ENCODE results near the gene PAGE2B.

PAGE2B gene

DNA sequence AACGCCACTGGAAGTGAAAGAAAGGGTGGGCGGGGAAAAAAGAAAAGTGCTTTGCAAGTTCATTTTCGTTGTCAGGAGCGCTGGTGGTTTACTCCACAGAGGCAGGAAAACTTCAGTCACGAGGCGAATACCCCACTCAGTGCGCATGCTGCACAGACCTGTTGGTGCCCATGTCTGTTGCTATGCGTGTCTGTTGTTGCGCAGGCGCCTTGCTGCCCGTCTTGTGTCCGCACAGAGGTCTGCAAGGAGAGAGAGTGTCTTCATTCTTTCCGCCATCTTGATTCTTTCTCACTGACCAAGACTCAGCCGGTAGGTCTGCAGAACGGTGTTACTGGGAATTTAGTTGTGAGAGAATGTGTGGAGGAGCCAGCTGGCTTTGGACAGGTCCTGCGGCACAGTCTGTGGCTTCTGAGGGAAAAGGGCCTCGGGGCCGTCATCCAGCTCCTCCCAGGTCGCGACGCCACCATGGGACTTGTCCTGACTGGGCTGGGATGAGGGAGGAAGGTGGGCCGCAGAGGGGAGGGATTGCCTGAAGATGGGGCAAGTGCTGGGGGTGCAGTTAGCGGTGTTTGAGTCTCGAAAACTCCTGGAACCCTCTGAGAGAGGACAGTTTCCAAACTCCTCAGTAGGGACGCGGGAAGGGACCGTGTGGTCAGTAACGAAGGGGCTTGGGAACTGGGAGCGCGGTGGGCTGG is 14.1 kb downstream of the PAGE2B start, which contains the start of gene PAGE2:
Gene PAGE2 (plus strand): TSS at position 224 of the 695 bp plus-strand sequence. CDS start 1,003 bp downstream, outside the sequence.
- TF ChIP-seq, protein P1, sequence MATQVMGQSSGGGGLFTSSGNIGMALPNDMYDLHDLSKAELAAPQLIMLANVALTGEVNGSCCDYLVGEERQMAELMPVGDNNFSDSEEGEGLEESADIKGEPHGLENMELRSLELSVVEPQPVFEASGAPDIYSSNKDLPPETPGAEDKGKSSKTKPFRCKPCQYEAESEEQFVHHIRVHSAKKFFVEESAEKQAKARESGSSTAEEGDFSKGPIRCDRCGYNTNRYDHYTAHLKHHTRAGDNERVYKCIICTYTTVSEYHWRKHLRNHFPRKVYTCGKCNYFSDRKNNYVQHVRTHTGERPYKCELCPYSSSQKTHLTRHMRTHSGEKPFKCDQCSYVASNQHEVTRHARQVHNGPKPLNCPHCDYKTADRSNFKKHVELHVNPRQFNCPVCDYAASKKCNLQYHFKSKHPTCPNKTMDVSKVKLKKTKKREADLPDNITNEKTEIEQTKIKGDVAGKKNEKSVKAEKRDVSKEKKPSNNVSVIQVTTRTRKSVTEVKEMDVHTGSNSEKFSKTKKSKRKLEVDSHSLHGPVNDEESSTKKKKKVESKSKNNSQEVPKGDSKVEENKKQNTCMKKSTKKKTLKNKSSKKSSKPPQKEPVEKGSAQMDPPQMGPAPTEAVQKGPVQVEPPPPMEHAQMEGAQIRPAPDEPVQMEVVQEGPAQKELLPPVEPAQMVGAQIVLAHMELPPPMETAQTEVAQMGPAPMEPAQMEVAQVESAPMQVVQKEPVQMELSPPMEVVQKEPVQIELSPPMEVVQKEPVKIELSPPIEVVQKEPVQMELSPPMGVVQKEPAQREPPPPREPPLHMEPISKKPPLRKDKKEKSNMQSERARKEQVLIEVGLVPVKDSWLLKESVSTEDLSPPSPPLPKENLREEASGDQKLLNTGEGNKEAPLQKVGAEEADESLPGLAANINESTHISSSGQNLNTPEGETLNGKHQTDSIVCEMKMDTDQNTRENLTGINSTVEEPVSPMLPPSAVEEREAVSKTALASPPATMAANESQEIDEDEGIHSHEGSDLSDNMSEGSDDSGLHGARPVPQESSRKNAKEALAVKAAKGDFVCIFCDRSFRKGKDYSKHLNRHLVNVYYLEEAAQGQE (IDR thresholded peaks at IDR 0.05; ENCODE audit: low read depth): no peak
- TF ChIP-seq YY1 (IDR thresholded peaks at IDR 0.05; ENCODE audit: low read depth): no peak
- TF ChIP-seq, protein P2, sequence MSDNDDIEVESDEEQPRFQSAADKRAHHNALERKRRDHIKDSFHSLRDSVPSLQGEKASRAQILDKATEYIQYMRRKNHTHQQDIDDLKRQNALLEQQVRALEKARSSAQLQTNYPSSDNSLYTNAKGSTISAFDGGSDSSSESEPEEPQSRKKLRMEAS (IDR thresholded peaks at IDR 0.05): no peak
- TF ChIP-seq USF1 (IDR thresholded peaks at IDR 0.05): no peak
- TF ChIP-seq TAF1 (IDR thresholded peaks at IDR 0.05; ENCODE audit: low read depth): no peak
- no peak for TF ChIP-seq EGR1 (IDR thresholded peaks at IDR 0.05)
- no peak for TF ChIP-seq NFIC (IDR thresholded peaks at IDR 0.05)
- TF ChIP-seq TEAD4 (IDR thresholded peaks at IDR 0.05): no peak
- TF ChIP-seq CREB1 (IDR thresholded peaks at IDR 0.05; ENCODE audit: low read depth): no peak
- TF ChIP-seq FOXM1 (IDR thresholded peaks at IDR 0.05; ENCODE audit: borderline replicate concordance, low read depth): no peak

DNA sequence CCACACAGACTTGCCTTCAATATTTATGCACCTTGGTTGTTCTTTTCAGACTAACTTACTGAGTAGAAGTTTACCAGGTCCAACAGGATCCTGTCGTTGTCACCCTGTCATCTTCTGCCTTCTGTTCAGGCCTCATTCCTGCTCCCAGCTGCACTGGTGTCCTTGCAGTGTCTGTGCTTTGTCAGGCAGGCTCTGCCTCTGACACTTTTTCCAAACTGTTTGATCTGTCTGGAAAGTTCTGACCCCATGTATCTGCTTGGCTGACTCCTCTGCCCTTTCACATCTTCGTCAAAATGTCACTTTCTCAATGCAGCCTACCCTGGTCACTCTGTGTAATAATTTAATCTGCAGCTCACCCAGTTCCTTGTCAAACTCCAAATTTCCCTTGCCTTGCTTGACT is 23.9 kb downstream of the PAGE2B start:
- no peak for TF ChIP-seq EP300 (IDR thresholded peaks at IDR 0.05; ENCODE audit: borderline replicate concordance)
- TF ChIP-seq EGR1 (IDR thresholded peaks at IDR 0.05): no peak
- TF ChIP-seq ZBTB7A (IDR thresholded peaks at IDR 0.05; ENCODE audit: low read depth): no peak
- no peak for TF ChIP-seq TEAD4 (IDR thresholded peaks at IDR 0.05)
- TF ChIP-seq NFIC (IDR thresholded peaks at IDR 0.05): no peak
- no peak for TF ChIP-seq USF1 (IDR thresholded peaks at IDR 0.05)
- TF ChIP-seq RAD21 (IDR thresholded peaks at IDR 0.05; ENCODE audit: low read depth): no peak
- no peak for TF ChIP-seq YY1 (IDR thresholded peaks at IDR 0.05; ENCODE audit: low read depth)
- no peak for TF ChIP-seq CREB1 (IDR thresholded peaks at IDR 0.05; ENCODE audit: low read depth)
- TF ChIP-seq, protein P2 (IDR thresholded peaks at IDR 0.05): no peak

GRCh38 chrX:55099162-55099561 is 24.3 kb downstream of the PAGE2B start:
- TF ChIP-seq ZBTB7A (IDR thresholded peaks at IDR 0.05; ENCODE audit: low read depth) (no peak), TCF12 (IDR thresholded peaks at IDR 0.05; ENCODE audit: low read depth) (no peak), FOXM1 (IDR thresholded peaks at IDR 0.05; ENCODE audit: borderline replicate concordance, low read depth) (no peak), EGR1 (IDR thresholded peaks at IDR 0.05) (no peak), NFIC (IDR thresholded peaks at IDR 0.05) (no peak), YY1 (IDR thresholded peaks at IDR 0.05; ENCODE audit: low read depth) (no peak), TAF1 (IDR thresholded peaks at IDR 0.05; ENCODE audit: low read depth) (no peak), USF1 (IDR thresholded peaks at IDR 0.05) (no peak), CEBPB (IDR thresholded peaks at IDR 0.05) (no peak), EP300 (IDR thresholded peaks at IDR 0.05; ENCODE audit: borderline replicate concordance) (no peak), CREB1 (IDR thresholded peaks at IDR 0.05; ENCODE audit: low read depth) (no peak), RAD21 (IDR thresholded peaks at IDR 0.05; ENCODE audit: low read depth) (no peak), TEAD4 (IDR thresholded peaks at IDR 0.05) (no peak)
- TF ChIP-seq, protein P1 (IDR thresholded peaks at IDR 0.05; ENCODE audit: low read depth): no peak
- TF ChIP-seq, protein P2 (IDR thresholded peaks at IDR 0.05): no peak

GRCh38 chrX:55102754-55103153 is 27.9 kb downstream of the PAGE2B start:
- TF ChIP-seq YY1 (IDR thresholded peaks at IDR 0.05; ENCODE audit: low read depth): no peak
- TF ChIP-seq ZBTB7A (IDR thresholded peaks at IDR 0.05; ENCODE audit: low read depth): no peak
- no peak for TF ChIP-seq EP300 (IDR thresholded peaks at IDR 0.05; ENCODE audit: borderline replicate concordance)
- TF ChIP-seq, protein P2 (IDR thresholded peaks at IDR 0.05): no peak
- no peak for TF ChIP-seq TCF12 (IDR thresholded peaks at IDR 0.05; ENCODE audit: low read depth)
- TF ChIP-seq TEAD4 (IDR thresholded peaks at IDR 0.05): no peak
- no peak for TF ChIP-seq CREB1 (IDR thresholded peaks at IDR 0.05; ENCODE audit: low read depth)
- TF ChIP-seq USF1 (IDR thresholded peaks at IDR 0.05): no peak
- TF ChIP-seq CEBPB (IDR thresholded peaks at IDR 0.05): no peak
- TF ChIP-seq, protein P1 (IDR thresholded peaks at IDR 0.05; ENCODE audit: low read depth): no peak
- no peak for TF ChIP-seq FOXM1 (IDR thresholded peaks at IDR 0.05; ENCODE audit: borderline replicate concordance, low read depth)
- TF ChIP-seq TAF1 (IDR thresholded peaks at IDR 0.05; ENCODE audit: low read depth): no peak
- TF ChIP-seq NFIC (IDR thresholded peaks at IDR 0.05): no peak
- no peak for TF ChIP-seq EGR1 (IDR thresholded peaks at IDR 0.05)
